SK-N-MC (cell line): ENCODE data around the gene CIRBP.

Experiments
- EZH2 ChIP-seq: fragments of 200-600 bp; sonication (generic); IDR thresholded peaks from one replicate; pipeline ENCODE4 v1.6.1; 2017; ENCODE audit warnings: antibody characterized with exemption
- FOXP2 ChIP-seq: optimal IDR thresholded peaks from 2 replicates; pipeline ENCODE3; 2011; ENCODE audit warnings: mild to moderate bottlenecking, moderate library complexity; ENCODE audit not compliant: insufficient read depth; ENCODE audit errors: extremely low read length, control extremely low read depth
- POLR2AphosphoS5 ChIP-seq: IDR thresholded peaks from 2 replicates; pipeline ENCODE4 v1.6.1; 2012; ENCODE audit warnings: mild to moderate bottlenecking, low read depth, low read length, borderline replicate concordance

DNA sequence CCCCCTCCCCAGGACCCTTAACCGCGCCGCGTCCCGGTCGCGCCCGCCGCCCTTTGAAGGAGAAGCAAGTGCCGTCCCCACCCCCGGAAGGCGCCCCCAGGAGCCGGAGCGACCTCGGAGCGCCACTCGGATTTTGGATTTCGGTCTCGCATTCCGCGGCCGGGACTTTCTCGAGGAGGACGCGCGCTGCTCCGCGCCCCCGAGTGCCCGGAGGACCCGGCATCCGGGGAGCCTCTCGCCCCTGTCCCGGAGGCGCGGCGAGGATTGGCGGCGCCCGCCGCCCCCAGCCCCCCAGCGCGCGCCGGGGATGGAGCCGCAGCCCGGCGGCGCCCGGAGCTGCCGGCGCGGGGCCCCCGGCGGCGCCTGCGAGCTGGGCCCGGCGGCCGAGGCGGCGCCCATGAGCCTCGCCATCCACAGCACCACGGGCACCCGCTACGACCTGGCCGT is 19.1 kb upstream of the CIRBP start:
- TF ChIP-seq EZH2 (no peak), POLR2AphosphoS5 (no peak), FOXP2 (no peak)
